ENCODE data around the gene ZMAT1. TPM values are rescaled to one million over a fixed set of nuclear protein-coding genes. Genes with fewer than 3 reads are reported as not detected.
A peak's percentile ranks its signal among the peaks of the same experiment; 100 is the strongest.

The ZMAT1 gene
- total RNA-seq, 1 experiment from 2014 or later, result 9.1 TPM

- no peak overlapping the region for H3K4me2 ChIP-seq (ENCODE audit: low read depth, low read length, poor library complexity, severe bottlenecking)
- H3K27me3 ChIP-seq (ENCODE audit: low read length), result no peaks in the 10 kb centered on the region
- no peaks in the 10 kb centered on the region for H3K79me2 ChIP-seq (ENCODE audit: low read length)
- no peak overlapping the region; the same call in 1 of the 2 replicates for H3K4me3 ChIP-seq (ENCODE audit: low read length)
- no peaks in the 10 kb centered on the region for H3K9me2 ChIP-seq (replicated peaks; ENCODE audit: insufficient read depth, low read length)
- H4K20me1 ChIP-seq (ENCODE audit: insufficient read depth, low read depth, low read length), result no peaks in the 10 kb centered on the region
- H3K27ac ChIP-seq (ENCODE audit: low read length), result no peak overlapping the region
- no peak for DNase-seq
- H2AFZ ChIP-seq (ENCODE audit: low read length), result no peak overlapping the region
- H3K9ac ChIP-seq (ENCODE audit: low read length), result no peak overlapping the region
- no peaks in the 10 kb centered on the region for H3K36me3 ChIP-seq (ENCODE audit: insufficient read depth, low read length)
- no peaks in the 10 kb centered on the region for H3K9me3 ChIP-seq (ENCODE audit: low read length)
- H3K4me1 ChIP-seq (ENCODE audit: low read length), result 0 out of 2 replicates have a peak, but pooled peaks cover 6% of the 10 kb centered on the region
Observed at GRCh38 chrX:101932249-101932570, 383 bp upstream of the ZMAT1 start.

- Histone ChIP-seq H3K9me2 (replicated peaks; ENCODE audit: insufficient read depth, low read length) (no peaks in the 10 kb centered on the region), H3K9me3 (ENCODE audit: low read length) (no peaks in the 10 kb centered on the region), H3K4me1 (ENCODE audit: low read length) (peaks cover 16% of the 10 kb centered on the region), H3K79me2 (ENCODE audit: low read length) (no peaks in the 10 kb centered on the region), H3K9ac (ENCODE audit: low read length) (peak overlapping the region; percentile 75), H3K4me3 (ENCODE audit: low read length) (peak overlapping the region; percentile 66), H3K36me3 (ENCODE audit: insufficient read depth, low read length) (no peaks in the 10 kb centered on the region), H3K27me3 (ENCODE audit: low read length) (no peaks in the 10 kb centered on the region), H4K20me1 (ENCODE audit: insufficient read depth, low read depth, low read length) (no peaks in the 10 kb centered on the region), H3K4me2 (ENCODE audit: low read depth, low read length, poor library complexity, severe bottlenecking) (peak overlapping the region; percentile 74), H2AFZ (ENCODE audit: low read length) (no peak overlapping the region), H3K27ac (ENCODE audit: low read length) (0 out of 2 replicates have a peak overlapping the region, but pooled peaks have one; percentile 40)
- DNase-seq, result peak; percentile 51
Observed at GRCh38 chrX:101931136-101931487, 715 bp downstream of the ZMAT1 start.

- no peak for DNase-seq
- H3K4me1 ChIP-seq (ENCODE audit: low read length), result peaks cover 13% of the 10 kb centered on the region
- H2AFZ ChIP-seq (ENCODE audit: low read length), result no peak overlapping the region
- H3K4me3 ChIP-seq (ENCODE audit: low read length), result no peak overlapping the region
- no peaks in the 10 kb centered on the region for H4K20me1 ChIP-seq (ENCODE audit: insufficient read depth, low read depth, low read length)
- H3K9ac ChIP-seq (ENCODE audit: low read length), result no peak overlapping the region
- no peaks in the 10 kb centered on the region for H3K27me3 ChIP-seq (ENCODE audit: low read length)
- H3K4me2 ChIP-seq (ENCODE audit: low read depth, low read length, poor library complexity, severe bottlenecking), result no peak overlapping the region
- H3K36me3 ChIP-seq (ENCODE audit: insufficient read depth, low read length), result no peaks in the 10 kb centered on the region
- no peak overlapping the region for H3K27ac ChIP-seq (ENCODE audit: low read length)
- H3K79me2 ChIP-seq (ENCODE audit: low read length), result no peaks in the 10 kb centered on the region
- no peaks in the 10 kb centered on the region for H3K9me3 ChIP-seq (ENCODE audit: low read length)
- H3K9me2 ChIP-seq (replicated peaks; ENCODE audit: insufficient read depth, low read length), result no peaks in the 10 kb centered on the region
Observed at GRCh38 chrX:101925733-101926132, 6.1 kb downstream of the ZMAT1 start.

GRCh38 chrX:101918751-101919150, 13.1 kb downstream of the ZMAT1 start:
- Histone ChIP-seq H3K27ac (ENCODE audit: low read length) (no peak overlapping the region), H4K20me1 (ENCODE audit: insufficient read depth, low read depth, low read length) (no peaks in the 10 kb centered on the region), H3K4me3 (ENCODE audit: low read length) (no peak overlapping the region), H3K27me3 (ENCODE audit: low read length) (no peaks in the 10 kb centered on the region), H3K36me3 (ENCODE audit: insufficient read depth, low read length) (no peaks in the 10 kb centered on the region), H3K79me2 (ENCODE audit: low read length) (no peaks in the 10 kb centered on the region), H3K9me3 (ENCODE audit: low read length) (no peaks in the 10 kb centered on the region), H3K9me2 (replicated peaks; ENCODE audit: insufficient read depth, low read length) (no peaks in the 10 kb centered on the region), H3K9ac (ENCODE audit: low read length) (no peak overlapping the region), H3K4me2 (ENCODE audit: low read depth, low read length, poor library complexity, severe bottlenecking) (no peak overlapping the region), H2AFZ (ENCODE audit: low read length) (no peak overlapping the region), H3K4me1 (ENCODE audit: low read length) (no peaks in the 10 kb centered on the region)
- no peak for DNase-seq

- DNase-seq, result no peak
- Histone ChIP-seq H3K27me3 (ENCODE audit: low read length) (no peaks in the 10 kb centered on the region), H3K9ac (ENCODE audit: low read length) (no peak overlapping the region), H3K4me2 (ENCODE audit: low read depth, low read length, poor library complexity, severe bottlenecking) (no peak overlapping the region), H4K20me1 (ENCODE audit: insufficient read depth, low read depth, low read length) (no peaks in the 10 kb centered on the region), H3K9me2 (replicated peaks; ENCODE audit: insufficient read depth, low read length) (no peaks in the 10 kb centered on the region), H3K79me2 (ENCODE audit: low read length) (no peaks in the 10 kb centered on the region), H3K27ac (ENCODE audit: low read length) (no peak overlapping the region), H3K9me3 (ENCODE audit: low read length) (peaks cover 13% of the 10 kb centered on the region), H3K4me1 (ENCODE audit: low read length) (no peaks in the 10 kb centered on the region), H3K4me3 (ENCODE audit: low read length) (no peak overlapping the region), H2AFZ (ENCODE audit: low read length) (no peak overlapping the region), H3K36me3 (ENCODE audit: insufficient read depth, low read length) (no peaks in the 10 kb centered on the region)
Observed at GRCh38 chrX:101906136-101906796, 25.6 kb downstream of the ZMAT1 start.

- Histone ChIP-seq H3K4me1 (ENCODE audit: low read length) (no peaks in the 10 kb centered on the region), H2AFZ (ENCODE audit: low read length) (no peak overlapping the region), H3K27ac (ENCODE audit: low read length) (no peak overlapping the region), H3K9me2 (replicated peaks; ENCODE audit: insufficient read depth, low read length) (no peaks in the 10 kb centered on the region), H4K20me1 (ENCODE audit: insufficient read depth, low read depth, low read length) (no peaks in the 10 kb centered on the region), H3K9me3 (ENCODE audit: low read length) (peaks cover 8% of the 10 kb centered on the region), H3K9ac (ENCODE audit: low read length) (no peak overlapping the region), H3K79me2 (ENCODE audit: low read length) (no peaks in the 10 kb centered on the region), H3K4me2 (ENCODE audit: low read depth, low read length, poor library complexity, severe bottlenecking) (no peak overlapping the region), H3K36me3 (ENCODE audit: insufficient read depth, low read length) (no peaks in the 10 kb centered on the region), H3K27me3 (ENCODE audit: low read length) (no peaks in the 10 kb centered on the region), H3K4me3 (ENCODE audit: low read length) (no peak overlapping the region)
- DNase-seq, result no peak
Observed at GRCh38 chrX:101904996-101905395, 26.8 kb downstream of the ZMAT1 start.

Small RNAs within 50 kb of the gene (small RNA-seq; reads per million reads assigned to genes)
- gene RNU6-345P, result not detected

Other genes with a start within 250 kb of the ZMAT1 start
- gene TCEAL2, start 193.7 kb upstream of the ZMAT1 start, total RNA-seq (2014; rRNA removed; shearing (Covaris generic); ENCODE audit: low replicate concordance), result not detected in 2 replicates
- gene TCEAL6, start 210.5 kb upstream of the ZMAT1 start, total RNA-seq (2014; rRNA removed; shearing (Covaris generic); ENCODE audit: low replicate concordance), result not detected in 2 replicates
- gene BEX5, start 223.9 kb upstream of the ZMAT1 start, total RNA-seq (2014; rRNA removed; shearing (Covaris generic); ENCODE audit: low replicate concordance), result 8.4 and 10.2 TPM in 2 replicates

All from Karpas-422 (cell line).